Esophagus squamous epithelium (tissue), 5 donors: ENCODE measurements around the gene RBM28. TPM values are rescaled to one million over a fixed set of nuclear protein-coding genes. Genes with fewer than 3 reads are reported as not detected.

Experiments used
- DNase-seq: peaks from one replicate; lab custom pipeline; 2025; lab: John Stamatoyannopoulos, UW
- H3K27ac ChIP-seq, 4 donors: fragments of 200-600 bp; sonication (generic); one replicate each; pipeline ENCODE4 v1.5.1; 2016 to 2019; ENCODE audit warnings: mild to moderate bottlenecking in 1 of 4
- H3K27me3 ChIP-seq, 4 donors: fragments of 200-600 bp; sonication (generic); 1 replicate in 3 of 4; 2 replicates in 1 of 4; pipeline versions ENCODE4 v1.5.1 to v1.6.0; 2017 to 2021; ENCODE audit warnings: antibody characterized with exemption in 1 of 4
- H3K36me3 ChIP-seq, 3 donors: fragments of 200-600 bp; sonication (generic); one replicate each; pipeline ENCODE4 v1.5.1; 2016 to 2019
- H3K4me1 ChIP-seq, 3 donors: fragments of 200-600 bp; sonication (generic); one replicate each; pipeline ENCODE4 v1.5.1; 2017 to 2019
- H3K4me3 ChIP-seq, 4 donors: fragments of 200-600 bp; sonication (generic); 1 replicate in 3 of 4; 2 replicates in 1 of 4; pipeline ENCODE4 v1.5.1; 2016 to 2019; ENCODE audit warnings: mild to moderate bottlenecking in 2 of 4, moderate library complexity in 1 of 4
- H3K9me3 ChIP-seq, 3 donors: fragments of 200-600 bp; sonication (generic); one replicate each; pipeline ENCODE4 v1.5.1; 2016 to 2019
- CTCF ChIP-seq, 6 experiments: fragments of 450-650 bp in 4 of 6; fragments of 200-600 bp in 2 of 6; sonication (generic) in 2 of 6; IDR thresholded peaks; one replicate each; pipeline ENCODE4 v1.5.1; 2016 to 2019; ENCODE audit warnings: antibody characterized with exemption in 6 of 6, mild to moderate bottlenecking in 4 of 6, moderate library complexity in 4 of 6
- POLR2A ChIP-seq, 4 donors: fragments of 450-650 bp; IDR thresholded peaks; one replicate each; pipeline ENCODE4 v1.6.1; 2017; ENCODE audit warnings: antibody characterized with exemption in 4 of 4, mild to moderate bottlenecking in 4 of 4, moderate library complexity in 3 of 4
- WGBS, 2 donors: methylation state at CpG; one replicate each; pipeline ENCODE4 v1.1.5; 2018; 5-methylcytosine and 5-hydroxymethylcytosine counted together
- intact Hi-C: fragments of 100-400 bp; cut with DNase I; formaldehyde crosslinking; loops from one replicate; pipeline ENCODE4 v1.15.0; 2022
- total RNA-seq, 4 donors: library from RNA; depleted of rRNA; stranded (reverse); fragments of >200 nt; gene quantifications; one replicate each; pipeline ENCODE4 v1.1.0, GENCODE V29; 2016
- donor health status: DM: yes; HTN: yes; CAD: no.

Gene RBM28
- total RNA-seq, 4 donors from 2014 or later: 12.9 to 28.8 (median 18.7) TPM

- TF ChIP-seq POLR2A (IDR thresholded peaks at IDR 0.05) (no peak), CTCF (IDR thresholded peaks at IDR 0.05) (no peak)
- no peaks in the 10 kb centered on the region for H3K36me3 ChIP-seq
- H3K9me3 ChIP-seq: no peaks in the 10 kb centered on the region
- no peak for DNase-seq
- 55 to 67% methylated on average over 13 to 20 of the region's 31 CpGs for WGBS, 2 donors
- peaks cover 0 to 27% (median 0%) of the 10 kb centered on the region in 4 donors for H3K27me3 ChIP-seq
- intact Hi-C loops: no loop called here
- peak overlapping the region in 3 of 4 donors; percentile 45 to 60 (median 46) for H3K4me3 ChIP-seq
- peaks cover 21 to 57% (median 35%) of the 10 kb centered on the region in 3 donors for H3K4me1 ChIP-seq
- peak overlapping the region in 1 of 4 donors; percentile 39 for H3K27ac ChIP-seq
These were observed 72.9 kb downstream of the RBM28 start for GRCh38 chr7:128270826-128271272.

DNA sequence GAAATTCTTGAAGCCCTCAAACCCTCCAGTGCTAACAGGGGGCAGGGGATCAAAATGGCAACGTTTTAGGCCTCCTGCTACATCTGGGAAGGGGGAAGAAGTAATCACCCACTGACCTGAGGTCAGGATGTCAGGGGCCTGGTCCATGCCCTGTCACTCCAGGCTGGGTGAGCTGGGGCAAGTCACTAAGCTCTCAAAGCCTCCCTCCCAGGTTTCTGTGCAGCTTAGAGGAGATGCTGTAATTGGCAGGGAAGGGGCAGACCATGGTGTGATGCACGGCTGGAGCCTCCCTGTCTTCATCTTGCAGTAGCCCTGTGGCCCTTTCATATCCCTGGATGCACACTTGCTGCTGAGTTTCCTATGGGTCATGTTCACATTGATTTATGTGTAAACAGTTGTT, 75.5 kb downstream of the RBM28 start:
- DNase-seq: no peak
- Histone ChIP-seq H3K9me3 (no peaks in the 10 kb centered on the region), H3K27ac (peak overlapping the region; percentile 83 to 91 (median 87)), H3K36me3 (no peaks in the 10 kb centered on the region), H3K4me3 (no peak overlapping the region), H3K27me3 (peaks cover 0 to 27% (median 0%) of the 10 kb centered on the region in 4 donors), H3K4me1 (peaks cover 21 to 81% (median 35%) of the 10 kb centered on the region in 3 donors)
- intact Hi-C loops: no loop called here
- WGBS, 2 donors: 35% methylated on average over 2 of the region's 2 CpGs
- TF ChIP-seq POLR2A (IDR thresholded peaks at IDR 0.05): no peak
- TF ChIP-seq CTCF (IDR thresholded peaks at IDR 0.05): no peak

DNA sequence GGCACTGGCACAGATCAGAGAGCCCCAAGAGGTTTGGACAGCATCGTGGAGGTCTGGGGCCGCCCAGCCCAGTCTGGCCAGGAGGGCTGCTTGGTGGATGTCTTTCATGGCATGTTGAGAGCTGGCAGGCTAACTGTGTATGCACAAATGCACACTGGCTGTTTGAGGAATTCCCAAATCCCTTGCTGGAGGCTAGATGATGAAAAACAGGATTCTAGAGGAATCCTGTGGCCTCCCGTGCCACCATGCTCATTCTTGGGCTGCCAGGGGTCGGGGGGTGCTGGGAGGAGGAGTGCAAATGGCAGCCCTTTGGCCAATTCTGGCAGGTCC, 76.1 kb downstream of the RBM28 start:
- H3K27ac ChIP-seq: peak overlapping the region; percentile 83 to 91 (median 87)
- no peak for DNase-seq
- H3K4me3 ChIP-seq: peak overlapping the region in 3 of 4 donors; percentile 17 to 51 (median 21)

DNA sequence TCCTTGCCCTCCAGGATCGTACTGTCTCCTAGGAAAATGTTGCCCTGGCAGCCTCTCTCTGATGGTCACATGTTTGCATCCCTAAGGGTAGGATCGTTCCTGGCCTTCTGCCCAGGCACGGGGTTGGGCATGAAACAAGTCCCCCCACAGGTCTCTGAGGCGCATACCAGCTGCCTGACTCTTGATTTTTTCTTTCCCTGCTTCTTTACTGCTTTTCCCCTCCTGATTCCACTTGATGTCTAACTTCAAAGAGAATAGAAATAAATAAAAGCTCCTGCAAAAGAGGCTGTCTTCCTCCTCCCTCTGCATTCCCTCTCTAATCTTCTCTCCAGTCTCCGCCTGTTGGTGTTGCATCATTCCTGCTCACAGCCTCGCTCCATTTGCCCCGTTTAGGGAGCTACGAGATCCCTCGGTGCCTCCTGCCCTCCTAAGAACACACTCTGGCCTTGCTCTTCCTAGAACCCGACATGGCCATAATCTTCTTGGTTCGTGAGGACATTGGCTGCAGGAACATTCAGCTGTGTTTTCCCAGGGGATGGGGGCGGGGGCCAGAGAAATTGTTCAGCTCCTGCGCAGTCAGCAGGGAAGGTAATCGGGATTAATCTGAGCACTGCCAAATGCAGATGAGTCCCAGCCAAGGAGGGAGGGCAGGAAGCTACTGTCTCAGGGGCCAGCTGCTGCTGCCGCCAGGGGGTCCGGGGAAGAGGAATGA, 76.7 kb downstream of the RBM28 start:
- TF ChIP-seq POLR2A (IDR thresholded peaks at IDR 0.05) (no peak), CTCF (IDR thresholded peaks at IDR 0.05) (peak in 1 of 6 experiments; percentile 14)
- Histone ChIP-seq H3K9me3 (no peaks in the 10 kb centered on the region), H3K4me1 (peaks cover 20 to 78% (median 32%) of the 10 kb centered on the region in 3 donors), H3K27ac (peak overlapping the region; percentile 83 to 91 (median 87)), H3K27me3 (peaks cover 0 to 24% (median 0%) of the 10 kb centered on the region in 4 donors), H3K36me3 (no peaks in the 10 kb centered on the region), H3K4me3 (peak overlapping the region in 3 of 4 donors; percentile 17 to 51 (median 21))
- WGBS, 2 donors: 11 to 16% methylated on average over 13 of the region's 16 CpGs
- intact Hi-C loops: no loop called here
- DNase-seq: no peak

More for the DNA sequence above, 76.1 kb downstream of the RBM28 start:
- no peak for TF ChIP-seq CTCF (IDR thresholded peaks at IDR 0.05)
- TF ChIP-seq POLR2A (IDR thresholded peaks at IDR 0.05): no peak
- H3K36me3 ChIP-seq: no peaks in the 10 kb centered on the region
- H3K27me3 ChIP-seq: peaks cover 0 to 27% (median 0%) of the 10 kb centered on the region in 4 donors
- intact Hi-C loops: no loop called here
- H3K4me1 ChIP-seq: peaks cover 21 to 81% (median 35%) of the 10 kb centered on the region in 3 donors
- WGBS, 2 donors: 13 to 50% methylated on average over 2 to 4 of the region's 4 CpGs
- H3K9me3 ChIP-seq: no peaks in the 10 kb centered on the region

GRCh38 chr7:128266529-128266882, 77.2 kb downstream of the RBM28 start:
- Histone ChIP-seq H3K27ac (peak overlapping the region; percentile 83 to 91 (median 87)), H3K4me3 (peak overlapping the region in 2 of 4 donors; percentile 21 to 51), H3K27me3 (peaks cover 0 to 19% (median 0%) of the 10 kb centered on the region in 4 donors), H3K4me1 (peaks cover 15 to 73% (median 28%) of the 10 kb centered on the region in 3 donors), H3K9me3 (no peaks in the 10 kb centered on the region), H3K36me3 (no peaks in the 10 kb centered on the region)
- DNase-seq: no peak
- TF ChIP-seq CTCF (IDR thresholded peaks at IDR 0.05) (no peak), POLR2A (IDR thresholded peaks at IDR 0.05) (no peak)
- intact Hi-C loops: no loop called here
- WGBS, 2 donors: 30 to 46% methylated on average over 1 of the region's 1 CpG
